KOPT-K1 (cell line): ENCODE results near the gene PNPLA7.

Source experiments
- H3K27ac ChIP-seq: fragments of 200-600 bp; sonication (generic); 2 replicates; pipeline ENCODE4 v1.5.1; 2016; ENCODE audit warnings: antibody characterized with exemption, mild to moderate bottlenecking, low read depth, low read length; ENCODE audit not compliant: poor library complexity, severe bottlenecking
- H3K36me3 ChIP-seq: fragments of 200-600 bp; sonication (generic); 2 replicates; pipeline ENCODE4 v1.5.1; 2017; ENCODE audit warnings: antibody characterized with exemption, mild to moderate bottlenecking, low read length, moderate library complexity; ENCODE audit not compliant: insufficient read depth
- H3K9me3 ChIP-seq: fragments of 200-600 bp; sonication (generic); 2 replicates; pipeline ENCODE4 v1.5.1; 2017; ENCODE audit warnings: antibody characterized with exemption, low read length, mild to moderate bottlenecking; ENCODE audit not compliant: insufficient read depth, poor library complexity, severe bottlenecking

PNPLA7 gene

GRCh38 chr9:137488906-137489305 lies 61.3 kb downstream of the PNPLA7 start:
- Histone ChIP-seq H3K27ac (no peak overlapping the region), H3K36me3 (no peaks in the 10 kb centered on the region), H3K9me3 (no peaks in the 10 kb centered on the region)

- Histone ChIP-seq H3K9me3 (no peaks in the 10 kb centered on the region), H3K36me3 (no peaks in the 10 kb centered on the region), H3K27ac (no peak overlapping the region)
Measured at GRCh38 chr9:137488327-137488653, 61.9 kb downstream of the PNPLA7 start.

GRCh38 chr9:137487454-137488326 lies 62.5 kb downstream of the PNPLA7 start:
- Histone ChIP-seq H3K27ac (no peak overlapping the region), H3K36me3 (no peaks in the 10 kb centered on the region), H3K9me3 (no peaks in the 10 kb centered on the region)

GRCh38 chr9:137486545-137487453 lies 63.4 kb downstream of the PNPLA7 start:
- no peak overlapping the region for H3K27ac ChIP-seq
- no peaks in the 10 kb centered on the region for H3K36me3 ChIP-seq
- no peaks in the 10 kb centered on the region for H3K9me3 ChIP-seq

- no peak overlapping the region for H3K27ac ChIP-seq
- H3K9me3 ChIP-seq, result no peaks in the 10 kb centered on the region
- no peaks in the 10 kb centered on the region for H3K36me3 ChIP-seq
Measured at GRCh38 chr9:137486141-137486490, 64.1 kb downstream of the PNPLA7 start.

GRCh38 chr9:137485343-137486140 lies 64.7 kb downstream of the PNPLA7 start:
- no peak overlapping the region for H3K27ac ChIP-seq
- H3K9me3 ChIP-seq, result no peaks in the 10 kb centered on the region
- H3K36me3 ChIP-seq, result no peaks in the 10 kb centered on the region

- H3K27ac ChIP-seq, result no peak overlapping the region
- no peaks in the 10 kb centered on the region for H3K9me3 ChIP-seq
- H3K36me3 ChIP-seq, result no peaks in the 10 kb centered on the region
Measured at GRCh38 chr9:137484551-137485315, 65.5 kb downstream of the PNPLA7 start.

GRCh38 chr9:137482094-137482781 lies 68.0 kb downstream of the PNPLA7 start:
- Histone ChIP-seq H3K27ac (no peak overlapping the region), H3K36me3 (no peaks in the 10 kb centered on the region), H3K9me3 (no peaks in the 10 kb centered on the region)

- no peak overlapping the region for H3K27ac ChIP-seq
- H3K9me3 ChIP-seq, result peaks cover 12% of the 10 kb centered on the region
- H3K36me3 ChIP-seq, result no peaks in the 10 kb centered on the region
Measured at GRCh38 chr9:137480686-137481683, 69.2 kb downstream of the PNPLA7 start.

- Histone ChIP-seq H3K36me3 (no peaks in the 10 kb centered on the region), H3K27ac (no peak overlapping the region), H3K9me3 (peaks cover 19% of the 10 kb centered on the region)
Measured at GRCh38 chr9:137479892-137480685, 70.1 kb downstream of the PNPLA7 start.

GRCh38 chr9:137478962-137479861 lies 71.0 kb downstream of the PNPLA7 start:
- Histone ChIP-seq H3K36me3 (no peaks in the 10 kb centered on the region), H3K9me3 (peaks cover 28% of the 10 kb centered on the region), H3K27ac (no peak overlapping the region)

- peaks cover 32% of the 10 kb centered on the region for H3K9me3 ChIP-seq
- H3K27ac ChIP-seq, result no peak overlapping the region
- H3K36me3 ChIP-seq, result no peaks in the 10 kb centered on the region
Measured at GRCh38 chr9:137478613-137478961, 71.6 kb downstream of the PNPLA7 start.
